ENCODE data around the gene USP31.

The USP31 gene, protein sequence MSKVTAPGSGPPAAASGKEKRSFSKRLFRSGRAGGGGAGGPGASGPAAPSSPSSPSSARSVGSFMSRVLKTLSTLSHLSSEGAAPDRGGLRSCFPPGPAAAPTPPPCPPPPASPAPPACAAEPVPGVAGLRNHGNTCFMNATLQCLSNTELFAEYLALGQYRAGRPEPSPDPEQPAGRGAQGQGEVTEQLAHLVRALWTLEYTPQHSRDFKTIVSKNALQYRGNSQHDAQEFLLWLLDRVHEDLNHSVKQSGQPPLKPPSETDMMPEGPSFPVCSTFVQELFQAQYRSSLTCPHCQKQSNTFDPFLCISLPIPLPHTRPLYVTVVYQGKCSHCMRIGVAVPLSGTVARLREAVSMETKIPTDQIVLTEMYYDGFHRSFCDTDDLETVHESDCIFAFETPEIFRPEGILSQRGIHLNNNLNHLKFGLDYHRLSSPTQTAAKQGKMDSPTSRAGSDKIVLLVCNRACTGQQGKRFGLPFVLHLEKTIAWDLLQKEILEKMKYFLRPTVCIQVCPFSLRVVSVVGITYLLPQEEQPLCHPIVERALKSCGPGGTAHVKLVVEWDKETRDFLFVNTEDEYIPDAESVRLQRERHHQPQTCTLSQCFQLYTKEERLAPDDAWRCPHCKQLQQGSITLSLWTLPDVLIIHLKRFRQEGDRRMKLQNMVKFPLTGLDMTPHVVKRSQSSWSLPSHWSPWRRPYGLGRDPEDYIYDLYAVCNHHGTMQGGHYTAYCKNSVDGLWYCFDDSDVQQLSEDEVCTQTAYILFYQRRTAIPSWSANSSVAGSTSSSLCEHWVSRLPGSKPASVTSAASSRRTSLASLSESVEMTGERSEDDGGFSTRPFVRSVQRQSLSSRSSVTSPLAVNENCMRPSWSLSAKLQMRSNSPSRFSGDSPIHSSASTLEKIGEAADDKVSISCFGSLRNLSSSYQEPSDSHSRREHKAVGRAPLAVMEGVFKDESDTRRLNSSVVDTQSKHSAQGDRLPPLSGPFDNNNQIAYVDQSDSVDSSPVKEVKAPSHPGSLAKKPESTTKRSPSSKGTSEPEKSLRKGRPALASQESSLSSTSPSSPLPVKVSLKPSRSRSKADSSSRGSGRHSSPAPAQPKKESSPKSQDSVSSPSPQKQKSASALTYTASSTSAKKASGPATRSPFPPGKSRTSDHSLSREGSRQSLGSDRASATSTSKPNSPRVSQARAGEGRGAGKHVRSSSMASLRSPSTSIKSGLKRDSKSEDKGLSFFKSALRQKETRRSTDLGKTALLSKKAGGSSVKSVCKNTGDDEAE (N-terminal part only)

DNA sequence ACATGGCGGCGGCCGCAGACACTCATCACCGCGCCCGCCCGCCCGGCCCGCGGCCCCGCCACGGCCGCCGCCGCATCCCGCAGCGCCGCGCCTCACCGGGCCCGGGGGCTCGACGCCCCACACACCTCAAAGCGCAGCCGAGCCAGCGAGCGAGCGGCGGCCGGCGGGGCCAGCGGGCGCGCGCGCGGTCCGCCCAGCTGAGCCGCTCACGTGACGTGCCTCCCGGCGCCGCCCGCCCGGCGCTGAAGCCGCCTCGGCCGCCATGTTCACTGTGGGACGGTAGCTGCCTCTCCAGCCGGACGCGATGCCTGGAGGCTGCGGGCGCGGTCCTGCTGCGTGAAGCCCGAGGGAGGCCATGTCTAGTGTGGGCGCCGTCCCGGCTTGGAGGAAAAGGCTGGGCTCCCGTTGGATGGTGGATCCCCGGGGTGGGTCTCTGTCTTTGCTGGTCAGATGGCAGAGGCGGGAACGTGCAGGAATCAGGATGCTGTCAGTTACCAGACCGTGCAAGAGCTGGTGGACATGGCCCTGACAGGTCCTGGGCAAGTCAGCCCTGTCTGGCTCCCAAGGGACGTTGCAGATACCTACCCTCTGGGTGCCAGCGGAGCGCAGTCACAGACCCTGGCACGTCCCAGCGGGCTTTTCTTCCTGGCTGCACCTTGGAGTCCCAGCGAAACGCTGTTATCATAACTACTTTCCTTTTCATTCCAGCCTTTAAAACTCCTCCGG is at the start of gene USP31:
Gene USP31, minus strand, starts transcription at position 186 of the 726 bp plus-strand sequence. Its CDS starts 182 bp downstream, at position 4.
- DNase-seq (ENCODE audit: low spot score): peak; percentile 95

DNA sequence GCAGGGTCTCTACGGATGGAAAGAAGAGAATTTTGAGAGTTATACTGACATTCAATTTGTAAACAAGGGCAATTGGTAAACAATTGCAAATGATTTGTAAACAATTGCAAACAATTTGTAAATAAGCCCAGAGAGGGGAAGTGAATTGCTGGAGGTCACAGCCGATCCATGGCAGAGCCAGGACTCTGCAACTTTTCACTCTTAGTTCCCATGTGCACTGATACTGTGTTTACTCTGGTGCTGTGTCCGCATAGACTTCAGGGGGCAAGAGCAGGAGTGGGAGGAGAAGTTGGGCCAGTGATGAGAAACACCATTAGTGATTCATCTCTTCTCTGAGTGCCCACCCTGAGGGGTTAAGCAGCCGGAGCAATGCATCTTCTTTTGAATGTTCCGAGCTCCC is 47.3 kb upstream of the USP31 start:
- DNase-seq (ENCODE audit: low spot score): no peak

DNA sequence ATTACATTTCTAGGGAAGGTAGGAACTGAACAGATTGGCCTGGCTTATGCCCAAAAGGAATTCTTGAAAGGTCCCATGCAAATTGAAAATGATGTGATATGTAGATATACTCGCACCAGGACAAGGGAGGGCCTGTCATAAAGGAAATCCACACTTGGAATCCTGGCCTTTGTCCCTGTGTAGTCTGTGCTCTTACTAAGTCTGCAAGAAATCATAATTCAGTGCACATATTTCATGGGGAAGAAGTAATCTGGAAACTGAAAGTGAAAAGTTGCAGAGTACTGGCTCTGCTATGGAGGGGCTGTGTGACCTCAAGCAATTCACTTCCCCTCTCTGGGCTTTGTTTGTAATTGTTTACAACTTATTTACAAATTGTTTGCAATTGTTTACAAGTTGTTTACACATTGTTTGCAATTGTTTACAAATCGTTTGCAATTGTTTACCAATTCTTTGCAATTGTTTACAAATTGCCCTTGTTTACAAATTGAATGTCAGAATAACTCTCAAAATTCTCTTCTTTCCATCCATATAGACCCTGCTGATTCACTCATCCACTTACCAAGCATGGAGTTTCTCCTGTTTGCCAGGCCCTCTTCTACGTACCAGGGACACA is 46.2 kb upstream of the USP31 start:
- peak; percentile 11 for DNase-seq (ENCODE audit: low spot score)

DNA sequence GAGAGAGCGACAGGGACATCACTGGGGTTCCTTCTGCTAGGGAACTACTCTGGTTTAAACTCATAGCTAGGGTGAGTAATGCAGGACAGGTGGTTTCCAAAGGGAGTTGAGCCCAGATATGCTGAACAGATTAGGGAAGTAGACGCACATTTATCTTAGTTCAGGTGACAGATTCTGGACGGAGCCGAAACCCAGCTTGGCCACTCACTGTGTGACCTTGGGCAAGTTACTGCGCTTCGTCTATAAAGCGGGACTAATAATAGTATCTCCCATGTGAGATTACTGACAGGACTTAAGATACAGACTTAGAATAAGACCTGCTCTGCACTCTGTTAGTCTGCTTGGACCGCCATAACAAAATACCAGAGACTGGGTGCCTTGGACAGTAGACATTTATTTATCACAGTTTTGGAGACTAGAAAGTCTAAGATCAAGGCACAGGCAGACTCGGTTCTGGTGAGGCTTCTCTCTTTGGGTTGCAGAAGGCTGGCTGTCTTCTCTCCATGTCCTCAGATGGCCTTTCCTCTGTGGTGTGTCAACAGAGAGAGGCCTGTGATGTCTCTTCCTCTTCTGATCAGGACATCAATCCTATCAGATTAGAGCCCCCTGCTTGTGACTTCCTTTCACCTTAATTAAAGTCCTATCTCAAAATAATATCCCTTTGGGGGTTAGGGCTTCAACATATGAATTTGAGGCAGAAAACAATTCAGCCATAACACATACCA is 45.4 kb upstream of the USP31 start:
- no peak for DNase-seq (ENCODE audit: low spot score)

DNA sequence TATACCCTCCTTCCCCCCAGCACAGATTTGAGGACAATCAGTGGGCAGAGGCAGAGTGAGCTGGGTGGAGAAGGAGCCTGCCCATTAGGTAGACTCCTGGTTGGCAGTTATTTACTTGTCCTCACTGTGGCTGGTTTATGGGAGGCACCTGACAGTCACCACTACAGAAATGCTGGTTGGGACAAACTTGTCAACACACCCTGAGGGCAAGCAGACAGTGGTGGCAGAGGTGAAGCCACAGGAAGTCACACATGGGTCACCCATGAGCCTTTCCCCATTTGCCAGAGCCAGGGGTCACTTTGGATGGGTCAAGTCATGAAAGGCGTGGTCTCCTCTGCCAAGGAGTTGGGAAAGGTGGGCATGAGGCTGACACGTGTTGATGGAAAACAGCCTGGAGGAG is 39.7 kb upstream of the USP31 start:
- DNase-seq (ENCODE audit: low spot score): no peak

DNA sequence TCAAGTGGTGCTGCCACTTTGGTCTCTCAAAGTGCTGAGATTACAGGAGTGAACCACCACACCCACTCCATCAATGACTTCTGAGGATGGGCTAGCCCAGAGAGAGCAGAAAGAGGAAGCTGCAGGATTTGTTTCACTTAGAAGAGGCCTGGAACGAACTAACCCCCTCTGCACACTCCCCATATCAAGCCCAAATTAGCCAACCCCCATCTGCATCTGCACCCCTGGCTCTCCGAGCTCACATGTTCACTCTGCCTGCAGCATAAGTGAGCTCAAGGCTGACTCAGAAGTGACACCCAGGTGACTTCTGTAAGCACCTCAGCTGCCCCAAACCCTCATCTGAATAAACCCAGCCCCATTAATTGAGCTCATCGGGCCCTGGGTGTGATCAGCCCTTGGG is 38.1 kb upstream of the USP31 start:
- DNase-seq (ENCODE audit: low spot score): no peak

DNA sequence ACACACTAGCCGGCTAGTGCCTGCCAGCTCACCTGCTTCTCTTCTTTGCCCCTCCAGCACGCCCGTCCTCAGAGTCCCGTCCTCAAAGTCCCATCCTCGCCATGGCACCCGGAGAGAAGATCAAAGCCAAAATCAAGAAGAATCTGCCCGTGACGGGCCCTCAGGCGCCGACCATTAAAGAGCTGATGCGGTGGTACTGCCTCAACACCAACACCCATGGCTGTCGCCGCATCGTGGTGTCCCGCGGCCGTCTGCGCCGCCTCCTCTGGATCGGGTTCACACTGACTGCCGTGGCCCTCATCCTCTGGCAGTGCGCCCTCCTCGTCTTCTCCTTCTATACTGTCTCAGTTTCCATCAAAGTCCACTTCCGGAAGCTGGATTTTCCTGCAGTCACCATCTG is 36.9 kb upstream of the USP31 start:
- DNase-seq (ENCODE audit: low spot score): no peak

DNA sequence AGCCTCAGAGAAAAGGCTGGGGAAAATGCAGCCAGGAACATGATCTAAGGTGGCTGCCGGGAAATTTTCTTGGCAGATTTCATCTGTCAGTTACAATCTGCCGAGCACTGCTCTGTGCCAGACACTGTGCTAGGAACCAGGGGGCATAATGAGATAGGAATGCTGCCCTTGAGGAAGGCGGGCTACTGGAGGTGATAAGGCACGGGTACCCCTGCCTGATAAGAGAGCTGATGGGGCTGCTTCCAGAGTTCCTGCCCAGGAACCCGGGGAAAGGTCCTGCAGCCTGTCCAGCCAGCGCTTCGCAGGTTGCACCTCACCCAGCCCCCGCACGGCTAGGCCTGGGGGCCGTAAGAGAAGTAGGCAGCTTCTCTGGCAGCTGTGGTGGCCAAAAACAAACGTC is 36.4 kb upstream of the USP31 start:
- no peak for DNase-seq (ENCODE audit: low spot score)

DNA sequence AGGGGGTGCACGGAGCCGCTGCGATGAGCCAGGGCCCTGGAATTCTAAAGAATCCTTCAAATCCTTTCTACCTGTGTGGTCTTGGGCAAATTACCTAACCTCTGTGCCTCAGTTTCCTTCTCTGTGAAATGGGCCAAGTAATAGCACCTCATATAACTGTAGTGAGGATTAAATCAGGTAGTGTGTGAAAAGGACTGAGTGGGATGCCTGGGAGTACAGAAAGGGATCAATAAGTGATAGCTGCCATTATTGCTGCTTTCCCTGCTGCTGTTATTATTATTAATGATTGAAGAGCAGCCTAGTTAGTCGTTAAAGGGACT is 34.3 kb upstream of the USP31 start:
- no peak for DNase-seq (ENCODE audit: low spot score)

DNA sequence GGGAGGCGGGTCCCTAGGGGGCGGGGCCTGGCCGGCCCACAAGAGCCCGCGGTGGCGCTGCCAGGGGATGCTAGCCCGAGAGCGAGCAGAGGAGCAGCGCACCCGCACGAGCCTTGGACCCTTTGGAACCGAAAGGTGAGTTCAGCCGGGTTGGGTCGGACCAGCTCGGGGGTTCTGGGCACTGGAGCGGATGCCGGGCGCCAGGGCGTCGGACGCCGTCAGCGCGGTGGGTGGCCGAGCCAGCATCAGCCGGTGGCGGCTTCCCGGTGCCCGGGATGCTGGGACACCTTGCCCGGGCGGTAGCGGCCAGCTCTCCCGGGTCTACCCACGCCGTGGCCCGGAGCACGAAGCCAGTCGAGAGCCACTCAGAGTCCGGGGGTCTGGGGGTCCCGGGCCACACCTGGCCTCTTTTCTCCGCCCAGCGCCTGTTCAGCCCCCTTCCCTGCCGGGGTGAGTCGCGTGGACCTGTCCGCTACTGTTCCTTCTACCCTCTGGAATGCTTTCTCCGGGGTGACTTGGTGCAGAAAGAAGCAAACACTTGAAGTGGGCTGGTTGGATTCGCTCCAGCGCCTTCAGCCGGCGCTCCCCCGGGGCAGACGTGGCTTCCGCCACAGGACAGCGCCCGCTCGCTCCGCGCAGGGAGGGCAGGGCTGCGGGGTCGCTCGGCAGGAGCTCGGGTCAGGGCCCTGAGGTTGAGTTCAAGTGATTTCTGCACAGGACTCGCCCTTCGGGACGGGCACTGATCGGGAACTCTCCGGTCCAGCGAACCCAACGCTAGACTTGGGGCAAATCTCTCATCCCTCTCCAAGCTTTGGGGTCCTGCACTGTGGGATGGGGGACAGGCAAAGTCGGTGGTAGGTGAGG is 33.7 kb upstream of the USP31 start, which contains the start of gene SCNN1G:
Gene SCNN1G, plus strand, starts transcription at position 67 of the 864 bp plus-strand sequence. CDS start 3,527 bp downstream, outside the sequence.
- DNase-seq (ENCODE audit: low spot score): no peak

DNA sequence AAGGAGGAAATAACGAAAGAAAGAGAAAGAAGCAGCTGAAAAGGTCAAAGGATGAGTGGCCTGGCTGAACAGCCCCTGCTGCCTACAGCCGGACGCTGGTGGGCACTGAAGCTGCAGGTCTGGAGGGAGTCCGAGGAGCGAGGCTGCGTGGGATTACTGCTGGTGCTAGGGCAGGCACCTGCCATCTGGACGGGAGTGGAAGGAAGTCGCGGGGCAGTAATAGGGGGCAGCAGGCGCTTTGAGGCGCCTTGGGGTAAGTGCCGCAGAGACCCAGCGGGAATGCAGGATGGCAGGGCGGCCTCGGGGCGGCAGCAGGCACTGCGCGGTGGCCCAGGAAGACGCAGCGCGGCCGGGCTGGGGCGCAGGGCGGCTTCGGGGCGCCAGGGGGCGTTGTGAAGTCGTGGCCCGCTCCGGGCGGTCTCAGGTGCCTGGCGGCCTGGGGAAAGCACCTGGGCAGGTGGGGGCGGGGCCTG is 33.0 kb upstream of the USP31 start:
- DNase-seq (ENCODE audit: low spot score): peak; percentile 74

DNA sequence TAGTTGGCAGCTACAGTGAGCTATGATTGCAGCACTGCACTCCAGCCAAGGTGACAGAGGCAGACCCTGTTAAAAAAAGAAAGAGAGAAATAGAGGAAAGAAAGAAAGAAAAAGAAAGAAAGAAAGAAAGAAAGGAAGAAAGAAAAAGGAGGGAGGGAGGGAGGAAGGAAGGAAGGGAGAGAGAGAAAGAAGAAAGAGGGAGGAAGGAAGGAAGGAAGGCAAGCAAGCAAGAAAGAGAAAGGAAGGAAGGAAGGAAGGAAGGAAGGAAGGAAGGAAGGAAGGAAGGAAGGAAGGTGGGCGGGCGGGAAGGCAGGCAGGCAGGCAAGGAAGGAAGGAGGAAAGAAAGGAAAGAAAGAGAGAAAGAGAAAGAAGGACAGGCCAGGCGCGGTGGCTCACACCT is 32.3 kb upstream of the USP31 start:
- no peak for DNase-seq (ENCODE audit: low spot score)

DNA sequence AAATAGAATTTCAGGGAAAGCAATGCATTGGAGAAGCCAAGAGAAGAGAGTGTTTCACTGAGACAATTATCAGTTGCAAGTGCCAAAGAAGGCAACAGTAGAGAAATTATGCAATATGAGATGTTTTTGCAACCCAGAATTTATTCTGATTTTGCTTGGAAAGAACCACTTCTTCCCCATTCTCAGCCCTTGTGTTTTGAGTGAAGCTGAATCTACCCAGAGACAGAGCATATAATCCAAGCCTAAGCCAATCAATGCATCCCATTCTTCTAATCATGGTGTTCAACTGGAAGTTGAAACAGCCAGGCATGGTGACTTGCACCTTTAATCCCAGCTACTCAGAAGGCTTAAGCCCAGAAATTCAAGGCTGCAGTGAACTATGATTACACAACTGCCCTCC is 26.4 kb upstream of the USP31 start:
- DNase-seq (ENCODE audit: low spot score): no peak

DNA sequence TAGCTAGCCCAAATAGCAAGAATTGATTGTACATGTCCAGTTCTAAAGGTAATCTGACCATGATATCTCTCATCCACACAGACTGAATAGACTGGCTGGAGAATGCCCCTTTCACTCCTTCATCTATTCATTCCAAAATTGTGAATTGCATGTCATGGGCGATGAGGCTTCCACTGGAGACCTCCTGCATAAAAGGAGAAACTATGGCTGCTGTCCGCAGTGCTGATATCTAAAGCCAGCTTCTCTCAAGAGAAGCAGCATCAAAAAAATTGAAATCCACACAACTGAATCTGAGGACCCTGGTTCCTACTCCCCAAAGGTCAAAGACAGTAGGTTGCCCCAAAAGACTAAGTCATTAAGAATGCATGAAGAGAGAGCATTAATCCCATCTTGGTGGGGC is 25.4 kb upstream of the USP31 start:
- DNase-seq (ENCODE audit: low spot score): no peak

DNA sequence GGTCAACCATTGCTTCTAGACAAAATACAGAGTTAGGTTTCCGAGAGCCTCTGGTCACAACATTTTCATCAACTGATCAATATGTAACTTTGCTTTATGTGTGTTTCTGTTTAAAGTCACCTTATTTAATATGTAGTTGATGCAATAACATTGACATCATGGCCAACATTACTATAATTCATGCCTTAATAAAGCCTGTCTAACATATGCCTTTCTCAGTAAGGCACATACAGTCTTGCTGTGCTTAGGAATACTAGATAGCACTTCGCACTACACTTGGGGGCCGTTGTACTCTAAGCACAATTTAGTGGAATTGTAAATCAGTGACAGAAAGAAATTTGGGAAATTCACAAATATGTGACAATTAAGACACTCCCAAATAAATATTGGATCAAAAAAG is 23.7 kb upstream of the USP31 start:
- DNase-seq (ENCODE audit: low spot score): no peak

DNA sequence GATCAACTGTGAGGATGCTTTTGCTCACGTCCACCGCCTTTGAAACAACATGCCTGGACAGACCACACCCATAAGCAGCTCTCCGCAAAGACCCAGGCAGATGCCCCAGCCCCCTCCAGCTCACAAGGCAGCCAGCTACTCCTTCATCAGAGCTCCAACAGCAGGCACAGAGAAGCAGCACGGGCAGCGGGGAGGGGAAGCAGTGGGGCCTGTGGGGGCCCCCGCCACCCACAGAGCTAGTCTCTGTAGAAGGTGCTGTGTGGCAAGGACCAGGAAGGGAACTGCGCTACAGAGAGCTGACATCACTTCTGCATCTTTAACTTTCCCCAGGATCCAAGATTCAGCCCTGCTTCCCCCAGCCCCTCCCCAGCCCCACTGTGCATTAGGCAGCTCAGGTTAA is 23.3 kb upstream of the USP31 start:
- no peak for DNase-seq (ENCODE audit: low spot score)

DNA sequence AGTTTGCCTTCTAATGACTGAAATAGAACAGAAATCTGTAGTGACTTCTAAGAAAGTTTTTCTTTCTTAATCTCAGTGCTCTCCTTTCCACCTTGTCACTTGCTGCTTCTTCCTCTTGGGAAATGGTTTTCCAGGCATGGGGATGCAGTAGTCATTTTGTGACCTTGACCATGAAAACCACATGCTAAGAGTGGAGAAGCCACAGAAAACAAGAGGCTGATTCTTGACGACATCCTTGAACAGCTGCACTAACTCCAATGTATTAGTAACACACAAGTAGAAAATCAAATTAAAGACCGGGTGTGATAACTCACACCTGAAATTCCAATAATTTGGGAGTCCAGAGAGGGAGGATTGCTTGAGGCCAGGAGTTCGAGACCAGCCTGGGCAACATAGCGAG is 15.5 kb upstream of the USP31 start:
- DNase-seq (ENCODE audit: low spot score): no peak

DNA sequence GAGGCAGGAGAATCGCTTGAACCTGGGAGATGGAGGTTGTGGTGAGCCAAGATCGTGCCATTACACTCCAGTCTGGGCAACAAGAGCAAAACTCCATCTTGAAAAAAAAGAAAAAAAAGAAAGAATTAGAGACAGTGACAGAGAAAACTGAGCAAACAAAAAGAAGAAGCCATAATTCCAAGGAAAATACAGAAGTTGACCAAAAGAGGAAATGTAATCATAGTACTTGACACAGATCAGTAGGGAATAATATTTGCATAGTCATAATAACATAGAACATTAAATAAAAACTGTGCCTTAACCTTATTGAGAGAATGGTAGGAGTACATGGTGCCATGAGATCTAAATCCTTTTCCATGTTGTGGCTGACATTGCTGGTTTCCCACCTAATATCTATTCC is 14.7 kb upstream of the USP31 start:
- no peak for DNase-seq (ENCODE audit: low spot score)

DNA sequence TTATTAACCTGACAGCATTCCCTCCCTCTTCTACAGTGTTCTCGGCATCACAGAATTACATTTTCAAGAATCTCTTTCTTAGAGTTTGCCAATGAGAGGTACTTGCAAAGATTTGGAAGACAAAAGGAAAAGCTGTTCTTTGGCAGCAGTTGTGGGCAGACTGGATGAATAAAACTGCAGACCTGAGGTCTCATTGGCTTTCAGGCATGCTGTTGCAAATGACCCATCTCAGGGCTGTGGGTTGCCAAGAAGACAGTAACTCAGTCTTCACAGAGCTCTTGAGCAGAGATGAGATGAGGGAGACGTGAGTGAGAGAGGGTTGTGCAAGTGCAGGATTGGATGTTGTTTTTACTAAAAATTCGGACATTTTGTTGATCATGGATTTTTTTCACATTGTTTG is 11.3 kb upstream of the USP31 start:
- no peak for DNase-seq (ENCODE audit: low spot score)

DNA sequence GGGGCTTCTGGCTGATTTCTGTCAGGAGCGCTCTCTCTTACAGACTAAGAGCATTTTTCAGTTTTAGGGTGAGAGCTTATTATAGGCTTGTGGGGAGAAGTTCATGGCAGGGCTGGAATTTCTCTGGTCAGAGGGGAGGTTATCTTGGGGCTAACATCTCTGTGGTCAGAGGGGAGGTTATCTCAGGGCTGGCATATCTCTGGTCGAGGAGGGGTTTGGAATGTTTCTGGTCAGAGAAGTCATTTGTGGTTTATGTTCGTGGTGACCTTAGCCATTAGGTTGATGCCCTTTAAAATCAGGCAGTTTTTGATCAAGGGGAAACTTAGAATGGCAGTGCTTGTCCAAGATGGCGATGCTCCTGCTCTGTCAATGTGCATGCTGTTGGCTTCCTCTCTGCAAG is 10.8 kb upstream of the USP31 start:
- DNase-seq (ENCODE audit: low spot score): no peak

Measured in activated CD4-positive, alpha-beta T cell treated with anti-CD3 and anti-CD28 coated beads, Interleukin-2, Interleukin-4, amounts not matched to agents 100 ng/mL and 50 ng/mL, durations not matched to agents 16 hours and 8 hours (primary cell).